NCI-H774 (cell line): Measurements from ENCODE around the gene NRXN2.
A peak's percentile ranks its signal among the peaks of the same experiment; 100 is the strongest.
"Not testable (repeated sequence)": the region's sequence is repeated elsewhere in the genome, so short reads cannot be mapped to it uniquely, and the experiment has no call there.

Experiments
- DNase-seq: peaks from one replicate; lab custom pipeline; 2025; lab: John Stamatoyannopoulos, UW

The NRXN2 gene

DNA sequence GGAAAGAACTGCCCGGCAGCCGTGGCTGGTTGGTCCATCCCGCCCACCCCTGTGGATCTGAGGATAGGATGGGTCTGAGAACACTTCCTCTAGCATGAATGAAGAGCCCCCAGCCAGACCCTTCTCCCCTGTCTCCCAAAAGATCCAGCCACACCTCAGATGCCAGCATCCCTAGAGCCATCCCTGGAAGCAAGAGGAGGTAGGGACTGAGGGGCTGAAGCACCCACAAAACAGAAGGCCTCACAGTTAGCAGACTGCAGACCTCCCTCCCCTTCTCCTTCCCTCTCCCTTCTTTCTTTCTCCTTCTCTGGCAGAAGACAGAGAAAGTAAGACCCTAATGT, 1.7 kb downstream of the NRXN2 start:
- DNase-seq, result no peak

GRCh38 chr11:64720640-64721358, 2.2 kb downstream of the NRXN2 start:
- no peak for DNase-seq

DNA sequence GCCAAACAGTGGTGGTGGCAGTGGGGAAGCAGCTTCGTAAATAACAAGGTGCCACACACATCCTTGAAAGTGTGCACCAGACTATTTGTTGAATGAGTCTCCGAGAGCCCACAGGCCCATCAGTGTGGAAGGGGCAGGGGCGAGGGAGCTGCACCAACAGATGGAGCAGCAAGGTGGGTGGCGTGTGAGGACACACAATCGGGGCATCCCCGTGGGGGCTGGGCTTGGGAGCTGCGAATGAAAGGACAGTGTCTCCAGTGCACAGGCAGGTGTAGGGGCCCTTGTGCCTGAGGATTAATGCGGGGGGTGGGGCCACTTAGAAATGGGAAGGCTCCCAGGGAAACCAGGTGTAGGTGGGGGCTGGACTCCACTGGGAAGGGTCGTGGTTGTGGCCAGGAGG, 2.8 kb downstream of the NRXN2 start:
- DNase-seq, result no peak

DNA sequence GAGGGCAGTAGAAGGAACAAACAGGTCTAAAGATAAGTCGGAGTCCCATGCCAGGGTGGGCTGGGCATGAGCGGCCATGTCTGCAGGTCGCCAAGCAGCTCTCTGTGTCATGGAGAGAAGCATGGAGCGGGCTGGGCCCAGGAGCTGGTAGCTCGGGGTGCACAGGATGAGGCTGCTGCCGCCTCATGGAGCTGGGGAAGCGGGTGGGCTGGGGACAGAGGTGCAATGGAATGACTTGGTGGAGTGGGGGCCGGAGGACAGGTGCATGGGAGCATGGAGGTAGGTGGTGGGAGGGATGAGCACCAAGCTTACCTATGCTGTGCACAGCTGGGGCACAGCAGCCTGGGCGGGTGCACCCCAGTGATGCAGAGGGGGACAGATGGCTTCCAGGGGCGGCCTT, 3.6 kb downstream of the NRXN2 start:
- DNase-seq, result no peak

DNA sequence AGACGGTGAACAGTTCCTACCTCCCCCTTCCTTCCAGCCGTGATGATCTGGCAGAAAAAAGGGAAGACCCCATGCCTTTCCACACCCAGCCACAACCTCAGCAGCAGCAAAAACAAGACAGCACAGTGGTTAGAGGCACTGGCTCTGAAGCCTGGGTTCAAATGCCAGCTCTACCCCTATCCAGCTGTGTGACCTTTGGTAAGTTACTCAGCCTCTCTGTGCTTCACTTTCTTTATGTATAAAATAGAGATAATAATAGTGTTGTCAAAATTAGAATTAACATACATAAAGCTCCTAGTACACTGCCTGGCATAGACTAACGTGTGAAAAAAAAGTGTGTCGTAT, 4.2 kb downstream of the NRXN2 start:
- DNase-seq, result no peak

DNA sequence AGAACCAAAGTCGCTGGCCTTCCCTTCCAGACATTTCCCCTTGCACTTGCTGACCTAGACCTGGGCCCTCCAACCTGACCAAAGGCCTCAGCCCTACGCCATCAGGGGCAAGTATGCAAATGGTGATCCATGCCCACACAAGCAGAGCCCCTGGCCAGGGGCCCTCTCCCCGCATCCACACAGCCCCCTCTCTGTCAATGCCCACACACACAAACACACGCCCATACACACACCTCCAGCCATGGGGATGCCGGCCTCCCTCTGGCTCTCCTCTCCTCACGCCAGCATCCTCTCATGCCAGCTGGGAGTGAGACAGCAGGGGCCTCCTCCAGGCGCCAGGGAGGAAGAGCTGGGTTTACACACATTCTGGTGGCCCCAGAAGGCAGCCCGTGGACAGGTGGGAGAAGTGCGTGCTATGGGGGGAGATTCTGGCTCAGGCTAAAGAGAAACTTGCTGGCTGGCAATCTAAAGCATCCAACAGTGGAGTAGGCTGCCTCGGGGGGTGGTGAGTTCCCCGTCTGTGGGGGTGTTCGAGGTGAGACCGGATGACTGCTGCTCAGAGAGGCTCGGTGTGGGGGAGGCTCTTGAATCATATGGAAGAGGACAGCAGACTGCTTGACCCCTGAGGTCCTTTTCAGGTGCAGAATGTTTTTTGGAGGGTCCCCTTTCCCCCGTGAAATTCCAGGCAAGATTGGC, 4.8 kb downstream of the NRXN2 start:
- no peak for DNase-seq

GRCh38 chr11:64717268-64717578, 5.8 kb downstream of the NRXN2 start:
- DNase-seq, result no peak

DNA sequence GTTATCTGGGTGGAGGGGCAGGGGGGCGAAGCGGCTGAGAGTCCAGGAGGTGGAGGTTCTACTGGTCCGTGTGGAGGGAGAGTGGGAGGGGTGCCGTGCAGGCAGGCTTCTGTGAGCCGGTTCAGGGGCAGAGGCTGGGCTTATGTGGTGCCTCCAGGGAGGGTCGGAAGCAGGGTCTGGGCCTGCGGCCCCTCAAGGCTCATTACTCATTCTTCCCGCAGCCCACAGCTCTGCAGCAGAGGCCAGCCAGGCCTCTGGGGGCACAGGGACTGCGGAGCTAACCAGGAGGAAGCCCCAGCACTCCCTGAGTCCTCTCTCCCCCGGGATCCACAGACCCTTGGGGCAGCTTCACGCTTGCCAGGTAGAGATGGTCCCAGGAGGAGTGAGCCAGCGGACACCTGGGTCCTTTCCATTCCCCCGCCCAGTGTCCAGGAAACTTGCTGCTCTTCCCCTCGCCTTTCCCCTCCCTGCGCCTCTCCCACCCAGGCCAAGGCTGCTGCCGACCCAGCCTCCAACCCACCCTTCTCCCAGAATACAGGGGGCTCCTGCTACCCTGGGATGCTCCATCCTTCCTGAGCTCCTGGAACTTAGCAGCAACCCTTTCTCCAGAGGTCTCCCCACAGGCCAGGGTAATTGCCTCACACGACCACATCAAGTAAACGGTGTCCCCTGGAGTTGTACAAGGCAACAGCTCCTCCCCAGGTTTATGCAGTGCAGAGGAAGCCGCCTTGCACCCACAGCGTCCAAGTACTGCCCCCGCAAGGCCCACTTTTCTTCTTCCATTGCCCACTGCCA, 6.3 kb downstream of the NRXN2 start:
- DNase-seq, result no peak

- DNase-seq, result no peak
Measured at GRCh38 chr11:64715756-64716472, 7.1 kb downstream of the NRXN2 start.

- DNase-seq, result no peak
Measured at GRCh38 chr11:64715110-64715509, 7.9 kb downstream of the NRXN2 start.

DNA sequence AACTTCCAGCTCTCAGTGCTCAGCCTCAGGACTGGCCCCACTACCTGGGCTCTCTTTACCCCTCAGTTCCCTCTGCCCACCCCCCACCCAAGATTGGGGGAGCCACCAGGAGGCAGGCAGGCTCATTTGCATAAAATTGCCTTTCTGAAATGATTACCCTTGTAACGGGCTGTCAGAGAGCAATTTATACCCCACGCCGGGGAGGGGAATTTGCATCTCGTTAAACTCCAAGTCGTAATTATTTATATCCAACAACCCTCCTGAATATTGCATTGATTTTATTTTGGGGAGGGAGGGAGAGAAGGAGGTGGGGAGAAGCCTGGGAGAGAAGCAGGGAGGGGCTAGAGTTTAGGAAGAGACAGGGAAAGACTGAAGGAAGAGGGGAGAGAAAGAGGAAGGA, 8.3 kb downstream of the NRXN2 start:
- DNase-seq, result no peak

GRCh38 chr11:64713781-64714363, 9.1 kb downstream of the NRXN2 start:
- DNase-seq, result no peak

DNA sequence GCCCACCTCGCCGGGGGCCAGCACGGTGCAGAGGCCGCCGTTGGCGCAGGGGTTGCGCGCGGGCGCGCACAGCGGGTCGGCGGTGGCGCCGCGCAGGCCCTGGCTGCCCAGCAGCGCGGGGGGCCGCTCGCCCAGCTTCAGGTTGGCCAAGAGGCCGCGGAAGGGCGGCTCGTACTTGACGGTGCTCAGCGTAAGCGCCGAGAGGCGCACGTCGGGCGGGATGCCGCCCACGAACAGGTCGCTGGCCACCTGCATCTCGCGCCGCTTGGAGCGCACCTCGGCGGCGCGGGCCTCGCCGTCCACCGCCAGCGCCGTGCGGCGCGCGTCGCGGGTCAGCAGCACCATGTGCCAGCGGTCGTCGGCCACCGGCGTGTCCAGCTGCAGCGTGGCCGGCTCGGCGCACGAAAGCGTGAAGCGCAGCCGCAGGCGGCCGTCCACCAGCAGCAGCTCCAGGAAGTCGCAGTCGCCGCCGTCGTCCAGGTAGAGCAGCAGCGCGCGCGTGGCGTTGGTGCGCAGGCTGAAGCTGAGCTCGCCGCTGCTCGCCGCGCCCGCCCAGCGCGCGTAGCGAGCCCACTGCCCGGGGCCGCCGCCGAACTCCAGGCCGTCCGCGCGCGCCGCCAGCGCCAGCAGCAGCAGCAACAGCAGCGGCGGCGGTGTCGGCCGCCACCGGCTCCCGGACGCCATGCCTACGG, 9.8 kb downstream of the NRXN2 start:
- peak; percentile 48 for DNase-seq

GRCh38 chr11:64712430-64713015, 10.5 kb downstream of the NRXN2 start:
- no peak for DNase-seq

- no peak for DNase-seq
Measured at GRCh38 chr11:64711956-64712362, 11.0 kb downstream of the NRXN2 start.

GRCh38 chr11:64711138-64711955, 11.7 kb downstream of the NRXN2 start:
- no peak for DNase-seq

GRCh38 chr11:64710418-64711137, 12.4 kb downstream of the NRXN2 start:
- DNase-seq, result no peak

DNA sequence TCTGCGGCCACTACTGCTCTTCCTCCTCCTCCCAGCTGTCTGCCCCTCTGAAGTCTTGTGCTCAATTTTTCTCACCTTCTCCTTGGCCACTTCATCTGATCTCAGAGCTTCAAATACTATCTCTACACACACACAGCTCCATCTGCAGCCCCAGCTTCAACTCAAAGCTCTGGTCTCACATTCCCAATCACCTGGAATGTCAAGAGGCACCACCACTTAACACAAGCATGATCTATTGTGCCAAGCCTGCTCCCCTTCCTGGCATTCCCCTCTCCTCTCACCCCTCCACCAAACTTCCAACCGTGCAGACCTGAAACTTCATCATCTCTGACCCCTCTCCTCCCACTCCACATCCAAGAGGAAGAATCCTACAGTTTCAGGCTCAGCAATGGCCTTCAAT, 17.5 kb downstream of the NRXN2 start:
- no peak for DNase-seq

DNA sequence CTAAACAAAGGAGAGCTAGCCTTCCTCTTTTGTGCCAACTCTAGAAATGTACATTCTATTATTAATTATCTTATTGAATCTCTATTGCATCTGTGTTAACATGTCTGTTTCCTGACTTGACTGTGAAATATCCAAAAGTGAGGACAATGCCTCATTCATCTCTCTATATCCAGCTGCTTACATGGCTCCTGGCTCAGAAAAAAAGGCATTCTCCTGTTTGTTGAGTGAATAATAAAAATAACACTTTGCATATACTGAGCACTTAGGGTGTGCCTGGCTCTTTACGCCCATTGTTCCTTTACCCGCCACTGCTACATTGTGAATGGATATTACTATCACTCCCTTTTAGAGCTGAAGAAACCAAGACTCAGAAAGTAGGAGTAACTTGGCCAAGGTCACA, 19.9 kb downstream of the NRXN2 start:
- DNase-seq, result no peak

DNA sequence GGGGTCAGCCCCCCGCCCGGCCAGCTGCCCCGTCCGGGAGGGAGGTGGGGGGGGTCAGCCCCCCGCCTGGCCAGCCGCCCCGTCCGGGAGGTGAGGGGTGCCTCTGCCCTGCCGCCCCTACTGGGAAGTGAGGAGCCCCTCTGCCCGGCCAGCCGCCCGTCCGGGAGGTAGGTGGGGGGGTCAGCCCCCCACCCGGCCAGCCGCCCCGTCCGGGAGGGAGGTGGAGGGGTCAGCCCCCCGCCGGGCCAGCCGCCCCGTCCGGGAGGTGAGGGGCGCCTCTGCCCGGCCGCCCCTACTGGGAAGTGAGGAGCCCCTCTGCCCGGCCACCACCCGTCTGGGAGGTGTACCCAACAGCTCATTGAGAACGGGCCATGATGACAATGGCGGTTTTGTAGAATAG, 21.0 kb downstream of the NRXN2 start:
- not testable (repeated sequence) for DNase-seq
